HG02678 (cell line): ENCODE data around the gene FSD1L.
"Not testable (repeated sequence)": the region's sequence is repeated elsewhere in the genome, so short reads cannot be mapped to it uniquely, and the experiment has no call there.

Source experiments
- ATAC-seq: cut with Tn5 transposase; IDR thresholded peaks from one replicate; pipeline ENCODE4 v1.9.1; 2021; ENCODE audit warnings: mild to moderate bottlenecking, moderate library complexity; ENCODE audit not compliant: unreplicated experiment

Gene FSD1L

DNA sequence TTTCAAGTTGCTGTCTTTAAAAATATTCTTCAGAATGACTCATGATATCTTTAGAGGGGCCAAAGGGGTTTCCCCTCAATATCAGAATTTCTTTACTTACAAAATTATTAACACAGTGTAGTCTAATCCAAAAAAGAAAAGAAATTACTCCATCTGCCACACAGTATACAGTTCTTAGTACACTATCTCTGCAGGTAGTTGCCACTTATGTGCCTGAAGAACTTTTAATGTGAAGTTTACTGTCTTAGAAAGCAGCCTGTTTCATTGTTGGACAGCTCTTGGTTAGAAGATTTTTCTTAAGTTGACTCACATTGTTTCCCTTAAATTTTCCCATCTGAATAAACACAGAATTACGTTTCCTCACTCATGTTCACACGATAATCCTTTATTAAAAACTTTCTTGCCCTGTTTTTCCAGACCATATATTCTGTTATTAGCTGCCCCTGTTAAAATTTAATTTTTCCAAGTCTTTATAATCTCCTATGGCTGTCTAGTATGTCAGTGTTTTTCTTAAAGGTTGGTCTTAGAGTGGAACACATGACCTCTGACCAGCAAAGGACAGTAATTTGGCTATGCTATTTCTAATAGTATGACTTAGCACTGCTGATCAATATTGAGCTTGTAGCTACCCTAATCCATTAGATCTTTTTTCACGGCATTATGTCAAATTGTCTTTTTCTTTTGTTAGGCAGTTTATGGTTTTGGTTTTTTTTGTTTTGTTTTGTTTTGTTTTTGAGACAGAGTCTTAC, 88.3 kb downstream of the FSD1L start:
- peak; percentile 76 for ATAC-seq

DNA sequence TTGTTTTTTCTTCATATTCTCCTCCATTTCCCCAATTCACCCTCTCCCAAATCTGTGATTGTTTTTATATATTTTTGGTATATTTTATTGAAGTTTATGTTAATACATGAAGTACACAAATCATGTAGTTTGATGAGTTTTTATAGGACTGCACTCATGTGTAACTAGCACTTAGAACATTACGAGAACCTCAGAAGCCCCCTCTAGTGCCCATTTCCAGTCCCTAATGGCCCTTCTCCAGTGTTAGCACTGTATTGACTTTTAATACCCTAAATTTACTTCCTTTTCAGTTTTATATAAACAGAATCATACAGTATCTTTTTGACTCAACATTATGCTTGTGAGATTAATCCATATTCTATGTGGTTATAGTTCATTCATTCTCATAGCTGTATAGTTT, 91.6 kb downstream of the FSD1L start:
- no peak for ATAC-seq

DNA sequence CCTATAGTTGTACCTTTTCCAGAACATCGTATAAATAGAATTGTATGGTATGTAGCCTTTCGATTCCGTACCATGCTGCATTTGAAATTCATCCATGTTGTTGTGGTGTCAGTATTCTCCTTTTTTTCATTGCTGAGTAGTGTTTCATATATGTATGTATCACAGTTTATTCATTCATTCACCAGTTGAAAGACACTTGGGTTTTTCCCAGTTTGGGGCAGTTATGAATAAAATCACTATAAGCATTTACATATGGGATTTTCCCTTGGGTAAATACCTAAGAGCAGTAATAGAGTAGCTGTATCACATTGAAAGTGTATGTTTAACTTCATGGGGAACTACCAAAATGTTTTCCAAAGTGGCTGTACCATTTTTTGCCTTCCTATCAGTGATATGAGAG, 94.0 kb downstream of the FSD1L start:
- peak; percentile 94 for ATAC-seq

DNA sequence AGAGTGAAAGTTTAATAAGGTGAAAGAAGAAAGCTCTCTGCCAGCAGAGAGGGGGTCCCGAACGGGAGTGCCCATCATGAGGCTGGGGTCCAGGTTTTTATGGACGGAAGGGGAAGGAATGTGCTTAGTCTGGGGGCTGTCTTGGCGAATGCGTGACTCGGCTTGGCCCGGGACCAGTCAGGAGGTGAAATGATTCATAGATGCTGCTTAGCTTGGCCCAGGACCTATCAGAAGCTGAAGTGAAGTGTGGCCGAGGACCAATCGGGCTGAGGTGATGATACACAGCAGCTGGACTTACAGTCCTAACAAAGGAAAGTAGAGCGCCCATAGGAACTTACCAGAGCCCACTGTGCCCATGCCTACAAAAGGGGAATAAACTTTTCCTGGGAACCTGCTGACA, 106.2 kb downstream of the FSD1L start:
- no peak for ATAC-seq

DNA sequence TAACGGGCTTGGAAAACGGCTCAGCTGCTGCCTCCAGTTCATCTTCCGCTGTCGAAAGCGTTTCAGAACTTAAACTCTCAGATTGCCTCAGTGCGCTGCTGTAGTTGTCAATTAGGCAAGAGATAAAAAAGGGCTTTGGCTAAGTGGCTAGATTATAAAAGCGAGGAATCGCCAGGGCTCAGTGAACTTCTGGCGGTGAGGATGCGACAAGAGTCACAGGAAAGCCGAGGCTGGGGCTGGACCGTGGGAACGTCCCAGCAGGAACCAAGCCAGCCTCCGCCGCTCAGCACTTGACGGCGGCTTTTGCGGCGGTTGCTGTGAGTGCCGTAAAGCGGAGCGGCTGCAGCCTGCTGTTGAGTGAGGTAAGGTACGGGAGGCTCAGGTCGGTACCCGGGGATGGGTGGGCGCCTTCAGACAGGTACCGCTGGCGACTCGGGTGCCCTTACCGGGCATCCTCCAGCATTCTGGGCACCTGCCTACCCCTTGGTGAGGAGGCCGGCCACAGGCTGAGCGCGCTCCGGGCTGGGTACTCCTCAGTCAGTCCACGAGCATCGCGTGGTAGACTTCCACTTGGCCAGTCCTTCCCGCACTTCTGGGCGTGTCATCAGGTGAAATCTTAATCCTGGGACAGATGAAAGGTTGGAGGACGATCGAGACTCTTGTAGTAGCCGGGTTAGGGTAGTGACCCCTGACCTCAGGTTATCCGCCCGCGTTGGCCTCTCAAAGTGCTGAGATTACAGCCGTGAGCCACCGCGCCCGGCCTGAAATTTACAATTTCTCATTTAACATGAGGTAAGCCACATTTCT, 110.2 kb downstream of the FSD1L start, which contains the start of gene FKTN:
TSS of gene FKTN (plus strand) at position 328 of the 807 bp plus-strand sequence. CDS start 16,902 bp downstream, outside the sequence.
- ATAC-seq = peak; percentile 95

DNA sequence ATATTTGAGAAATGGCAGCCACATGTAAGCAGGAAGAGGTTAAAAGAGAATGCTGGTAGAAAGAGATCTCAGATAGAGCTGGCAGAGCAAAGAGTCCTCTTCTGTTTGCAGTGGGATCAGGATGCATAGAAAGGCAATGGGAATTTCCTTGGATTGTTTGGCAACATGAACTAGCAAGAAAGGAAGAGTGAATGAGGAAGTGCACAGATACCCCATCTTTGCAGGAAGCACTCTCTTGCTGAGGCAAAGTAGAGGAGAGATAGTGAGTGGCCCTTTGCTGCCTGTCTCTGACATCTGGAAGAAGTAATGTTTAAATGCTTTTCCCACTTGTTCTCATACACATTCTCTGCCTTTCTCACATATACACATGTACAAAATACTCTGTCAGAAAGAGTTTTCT, 124.6 kb downstream of the FSD1L start:
- ATAC-seq = no peak

DNA sequence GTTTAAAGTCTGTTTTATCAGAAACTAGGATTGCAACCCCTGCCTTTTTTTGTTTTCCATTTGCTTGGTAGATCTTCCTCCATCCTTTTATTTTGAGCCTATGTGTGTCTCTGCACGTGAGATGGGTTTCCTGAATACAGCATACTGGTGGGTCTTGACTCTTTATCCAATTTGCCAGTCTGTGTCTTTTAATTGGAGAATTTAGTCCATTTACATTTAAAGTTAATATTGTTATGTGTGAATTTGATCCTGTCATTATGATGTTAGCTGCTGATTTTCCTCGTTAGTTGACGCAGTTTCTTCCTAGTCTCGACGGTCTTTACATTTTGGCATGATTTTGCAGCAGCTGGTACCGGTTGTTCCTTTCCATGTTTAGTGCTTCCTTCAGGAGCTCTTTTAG, 132.1 kb downstream of the FSD1L start:
- not testable (repeated sequence) for ATAC-seq

DNA sequence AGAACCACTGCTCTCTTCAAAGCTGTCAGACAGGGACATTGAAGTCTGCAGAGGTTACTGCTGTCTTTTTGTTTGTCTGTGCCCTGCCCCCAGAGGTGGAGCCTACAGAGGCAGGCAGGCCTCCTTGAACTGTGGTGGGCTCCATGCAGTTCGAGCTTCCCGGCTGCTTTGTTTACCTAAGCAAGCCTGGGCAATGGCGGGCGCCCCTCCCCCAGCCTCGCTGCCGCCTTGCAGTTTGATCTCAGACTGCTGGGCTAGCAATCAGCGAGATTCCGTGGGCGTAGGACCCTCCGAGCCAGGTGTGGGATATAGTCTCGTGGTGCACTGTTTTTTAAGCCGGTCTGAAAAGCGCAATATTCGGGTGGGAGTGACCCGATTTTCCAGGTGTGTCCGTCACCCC, 133.7 kb downstream of the FSD1L start:
- ATAC-seq = not testable (repeated sequence)

DNA sequence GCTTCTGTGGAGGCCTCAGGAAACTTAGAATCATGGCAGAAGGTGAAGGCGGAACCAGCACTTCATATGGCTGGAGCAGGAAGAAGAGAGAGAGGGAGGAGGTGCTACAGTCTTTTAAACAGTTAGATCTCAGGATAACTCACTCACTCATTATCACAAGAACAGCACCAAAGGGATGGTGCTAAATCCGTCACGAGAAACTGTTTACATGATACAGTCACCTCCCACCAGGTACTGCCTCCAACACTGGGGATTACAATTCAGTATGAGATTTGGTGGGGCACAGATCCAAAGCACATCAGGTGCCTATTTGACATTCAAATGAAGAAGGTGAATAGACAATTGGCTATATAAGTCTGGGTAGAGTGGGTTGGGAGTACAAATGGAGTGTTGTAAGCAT, 145.3 kb downstream of the FSD1L start:
- no peak for ATAC-seq
